GM12878 (cell line): Measurements from ENCODE around the gene SOWAHC.

Experiments
- BCL11A ChIP-seq: IDR thresholded peaks from 2 replicates; pipeline ENCODE4 v1.6.1; 2011; ENCODE audit warnings: low read depth, low read length
- CHD1 ChIP-seq: IDR thresholded peaks from 2 replicates; pipeline ENCODE4 v1.6.1; 2012; ENCODE audit warnings: low read depth, low read length, improper control_type of control experiment
- EP300 ChIP-seq, 2 experiments: fragments of 150-350 bp in 1 of 2; IDR thresholded peaks; 2 replicates each; pipeline ENCODE4 v1.6.1; 2011 to 2012; ENCODE audit warnings: low read depth in 2 of 2, low read length in 2 of 2, borderline replicate concordance in 1 of 2, improper control_type of control experiment in 1 of 2, inconsistent platforms in 1 of 2; ENCODE audit not compliant: control insufficient read depth in 1 of 2
- EZH2 ChIP-seq: IDR thresholded peaks from 2 replicates; pipeline ENCODE4 v1.6.1; 2012; ENCODE audit warnings: low read depth, mild to moderate bottlenecking, control low read depth, inconsistent platforms, low read length, borderline replicate concordance; ENCODE audit not compliant: control insufficient read depth
- FOXK2 ChIP-seq: fragments of 450-650 bp; IDR thresholded peaks from 2 replicates; pipeline ENCODE4 v1.6.1; 2017; ENCODE audit warnings: mild to moderate bottlenecking, moderate library complexity
- IKZF1 ChIP-seq: fragments of 450-650 bp; conservative IDR thresholded peaks from 2 replicates; pipeline ENCODE4 v1.6.1; 2017; ENCODE audit warnings: antibody characterized with exemption, mild to moderate bottlenecking
- NBN ChIP-seq: fragments of 450-650 bp; IDR thresholded peaks from 2 replicates; pipeline ENCODE4 v1.6.1; 2016
- POLR2AphosphoS5 ChIP-seq: IDR thresholded peaks from 2 replicates; pipeline ENCODE4 v1.6.1; 2011; ENCODE audit warnings: mild to moderate bottlenecking, low read length, inconsistent platforms
- SIN3A ChIP-seq: IDR thresholded peaks from 2 replicates; pipeline ENCODE4 v1.6.1; 2012; ENCODE audit warnings: low read depth, low read length, improper control_type of control experiment
- ZNF384 ChIP-seq: IDR thresholded peaks from 2 replicates; pipeline ENCODE4 v1.6.1; 2012; ENCODE audit warnings: low read depth, mild to moderate bottlenecking, low read length, improper control_type of control experiment, borderline replicate concordance
- TF ChIP-seq, protein P1 (sequence below): fragments of 450-650 bp; formaldehyde crosslinking; IDR thresholded peaks from 2 replicates; pipeline ENCODE4 v1.5.0; 2022; ENCODE audit warnings: mild to moderate bottlenecking, missing genetic modification characterization

DNA sequence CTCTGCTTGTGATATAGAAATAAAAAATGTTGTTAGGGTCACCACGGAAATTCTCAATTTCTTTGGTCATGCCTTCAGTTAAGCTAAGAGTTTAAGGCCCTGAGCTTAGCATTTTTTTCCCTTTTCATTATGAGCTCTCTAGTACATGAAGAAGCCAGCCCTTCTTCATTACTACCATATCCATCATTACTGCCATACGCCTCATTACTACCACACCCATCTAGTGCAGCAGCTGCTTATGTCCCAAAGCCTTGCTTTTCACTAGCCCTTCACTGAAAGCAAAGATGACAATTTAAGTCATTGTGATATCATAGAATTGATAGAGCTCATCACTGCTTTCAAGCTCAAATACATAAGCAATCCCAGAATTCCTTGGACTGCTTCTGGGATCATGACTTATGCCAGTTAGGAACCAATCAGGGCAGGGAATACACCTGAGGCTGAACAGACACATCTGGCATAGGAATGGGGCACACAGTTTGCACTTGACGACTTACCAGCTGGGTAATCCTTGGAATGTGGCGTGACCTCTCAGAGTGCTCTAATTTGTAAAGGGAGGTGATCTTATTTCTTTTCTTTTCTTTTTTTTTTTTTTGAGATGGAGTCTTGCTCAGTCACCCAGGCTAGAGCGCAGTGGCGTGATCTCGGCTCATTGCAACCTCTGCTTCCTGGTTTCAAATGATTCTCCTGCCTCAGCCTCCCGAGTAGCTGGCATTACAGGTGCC lies 40.3 kb downstream of the SOWAHC start:
- TF ChIP-seq NBN (no peak), EP300 (IDR thresholded peaks at IDR 0.05; ENCODE audit: borderline replicate concordance in 1 of 2, control insufficient read depth in 1 of 2, low read depth in 2 of 2, low read length in 2 of 2) (no peak), SIN3A (no peak), POLR2AphosphoS5 (no peak), BCL11A (no peak), ZNF384 (no peak), CHD1 (no peak), IKZF1 (no peak), EZH2 (no peak), FOXK2 (no peak)
- TF ChIP-seq, protein P1, sequence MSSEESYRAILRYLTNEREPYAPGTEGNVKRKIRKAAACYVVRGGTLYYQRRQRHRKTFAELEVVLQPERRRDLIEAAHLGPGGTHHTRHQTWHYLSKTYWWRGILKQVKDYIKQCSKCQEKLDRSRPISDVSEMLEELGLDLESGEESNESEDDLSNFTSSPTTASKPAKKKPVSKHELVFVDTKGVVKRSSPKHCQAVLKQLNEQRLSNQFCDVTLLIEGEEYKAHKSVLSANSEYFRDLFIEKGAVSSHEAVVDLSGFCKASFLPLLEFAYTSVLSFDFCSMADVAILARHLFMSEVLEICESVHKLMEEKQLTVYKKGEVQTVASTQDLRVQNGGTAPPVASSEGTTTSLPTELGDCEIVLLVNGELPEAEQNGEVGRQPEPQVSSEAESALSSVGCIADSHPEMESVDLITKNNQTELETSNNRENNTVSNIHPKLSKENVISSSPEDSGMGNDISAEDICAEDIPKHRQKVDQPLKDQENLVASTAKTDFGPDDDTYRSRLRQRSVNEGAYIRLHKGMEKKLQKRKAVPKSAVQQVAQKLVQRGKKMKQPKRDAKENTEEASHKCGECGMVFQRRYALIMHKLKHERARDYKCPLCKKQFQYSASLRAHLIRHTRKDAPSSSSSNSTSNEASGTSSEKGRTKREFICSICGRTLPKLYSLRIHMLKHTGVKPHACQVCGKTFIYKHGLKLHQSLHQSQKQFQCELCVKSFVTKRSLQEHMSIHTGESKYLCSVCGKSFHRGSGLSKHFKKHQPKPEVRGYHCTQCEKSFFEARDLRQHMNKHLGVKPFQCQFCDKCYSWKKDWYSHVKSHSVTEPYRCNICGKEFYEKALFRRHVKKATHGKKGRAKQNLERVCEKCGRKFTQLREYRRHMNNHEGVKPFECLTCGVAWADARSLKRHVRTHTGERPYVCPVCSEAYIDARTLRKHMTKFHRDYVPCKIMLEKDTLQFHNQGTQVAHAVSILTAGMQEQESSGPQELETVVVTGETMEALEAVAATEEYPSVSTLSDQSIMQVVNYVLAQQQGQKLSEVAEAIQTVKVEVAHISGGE (CRISPR knock-in tag): no peak
